K562 (cell line): ENCODE measurements around the gene RPL19. TPM values are rescaled to one million over a fixed set of nuclear protein-coding genes. Genes with fewer than 3 reads are reported as not detected.
A peak's percentile ranks its signal among the peaks of the same experiment; 100 is the strongest.

Source experiments
- ATAC-seq: fragments of 200-7000 bp; cut with Tn5 transposase; 3 replicates; pipeline ENCODE4 v1.9.1; 2020; ENCODE audit warnings: moderate library complexity
- BruUV-seq: library from RNA; stranded (reverse); fragments of 400-500 nt; replicated peaks from 2 replicates; lab custom pipeline; 2021; lab: Mats Ljungman, UMichigan
- CTCF ChIA-PET: fragments of 300-600 bp; formaldehyde crosslinking; extraction: SDS; loops from one replicate; lab custom pipeline; 2021; ENCODE audit warnings: low intra/inter-chr PET ratio; lab: Yijun Ruan, JAX
- POLR2A ChIA-PET: fragments of 300-600, 350-650 bp; sonication (Branson Sonifier 250); formaldehyde crosslinking; extraction: SDS; loops from one replicate; lab custom pipeline; 2021; ENCODE audit warnings: antibody characterized with exemption, inconsistent platforms; lab: Yijun Ruan, JAX
- DNase-seq, 4 experiments: peaks; one replicate each; pipeline versions ENCODE4 v3.0.0 to v3.0.0-alpha.2; 2011 to 2018; ENCODE audit warnings: low spot score in 3 of 4, mixed read lengths in 3 of 4; ENCODE audit errors: extremely low read depth in 1 of 4
- FAIRE-seq: peaks from 2 replicates; lab custom pipeline; 2011; peaks lifted over from hg19 to GRCh38; lab: Jason Lieb, UNC
- H2AFZ ChIP-seq: 2 replicates; pipeline ENCODE4 v1.6.0; 2011; ENCODE audit warnings: low read depth, low read length, control low read depth, inconsistent platforms
- H3K27ac ChIP-seq: fragments of 200-600 bp; 3 replicates; pipeline ENCODE4 v1.8.0; 2011; ENCODE audit warnings: low read depth, mild to moderate bottlenecking, control low read depth, inconsistent platforms, low read length, moderate library complexity, mixed read lengths; ENCODE audit errors: extremely low read depth
- H3K27me3 ChIP-seq, 2 experiments: fragments of 300-600 bp in 1 of 2; 2 replicates in 1 of 2; 3 replicates in 1 of 2; pipeline versions ENCODE4 v1.6.0 to v1.8.0; 2011; ENCODE audit warnings: inconsistent platforms in 2 of 2, low read length in 2 of 2, mild to moderate bottlenecking in 1 of 2, mixed read lengths in 1 of 2, moderate library complexity in 1 of 2; ENCODE audit not compliant: control insufficient read depth in 2 of 2, insufficient read depth in 2 of 2
- H3K36me3 ChIP-seq: fragments of 300-600 bp; 3 replicates; pipeline ENCODE4 v1.8.0; 2011; ENCODE audit warnings: mild to moderate bottlenecking, low read length, inconsistent platforms; ENCODE audit not compliant: control insufficient read depth, insufficient read depth
- H3K4me1 ChIP-seq, 2 experiments: fragments of 200-600 bp in 1 of 2; replicated peaks in 1 of 2; 2 replicates in 1 of 2; 3 replicates in 1 of 2; pipeline versions ENCODE4 v1.5.1 to v1.8.0; 2011; ENCODE audit warnings: inconsistent platforms in 2 of 2, low read length in 2 of 2, mild to moderate bottlenecking in 1 of 2, mixed read lengths in 1 of 2, moderate library complexity in 1 of 2; ENCODE audit not compliant: control insufficient read depth in 2 of 2, insufficient read depth in 2 of 2
- H3K4me2 ChIP-seq: 2 replicates; pipeline ENCODE4 v1.6.1; 2011; ENCODE audit warnings: low read length, control low read depth, inconsistent platforms, mixed read lengths; ENCODE audit not compliant: insufficient read depth
- H3K4me3 ChIP-seq: fragments of 200-600 bp; sonication (generic), shearing (Covaris generic); 2 replicates; pipeline ENCODE4 v1.5.1; 2016; ENCODE audit warnings: control low read depth, inconsistent platforms
- H3K79me2 ChIP-seq: fragments of 200-600 bp; 3 replicates; pipeline ENCODE4 v1.8.0; 2011; ENCODE audit warnings: low read length, inconsistent platforms; ENCODE audit not compliant: control insufficient read depth, insufficient read depth
- H3K9ac ChIP-seq, 2 experiments: 2 replicates each; pipeline versions ENCODE4 v1.6.0 to v1.6.1; 2011; ENCODE audit warnings: low read depth in 2 of 2, low read length in 2 of 2, control low read depth in 1 of 2, inconsistent platforms in 1 of 2, mild to moderate bottlenecking in 1 of 2, mixed read lengths in 1 of 2; ENCODE audit not compliant: insufficient read depth in 1 of 2
- H3K9me1 ChIP-seq: one replicate; pipeline ENCODE4 v1.6.0; 2011; ENCODE audit warnings: inconsistent platforms, mild to moderate bottlenecking, low read length, moderate library complexity; ENCODE audit not compliant: control insufficient read depth, insufficient read depth
- H3K9me3 ChIP-seq: replicated peaks from 2 replicates; pipeline ENCODE4 v1.5.1; 2011; ENCODE audit warnings: low read depth, low read length, inconsistent platforms; ENCODE audit not compliant: control insufficient read depth, insufficient read depth
- H4K20me1 ChIP-seq: replicated peaks from 2 replicates; pipeline ENCODE4 v1.6.1; 2011; ENCODE audit warnings: low read length, inconsistent platforms, mixed read lengths; ENCODE audit not compliant: control insufficient read depth, insufficient read depth
- DIDO1 ChIP-seq: fragments of 450-650 bp; IDR thresholded peaks from 2 replicates; pipeline ENCODE4 v1.6.1; 2016; ENCODE audit warnings: low read depth, missing biosample characterization, missing genetic modification characterization
- OTX1 ChIP-seq: fragments of 450-650 bp; formaldehyde crosslinking; IDR thresholded peaks from 2 replicates; pipeline ENCODE4 v1.4.0; 2022; ENCODE audit warnings: mild to moderate bottlenecking
- RBFOX2 ChIP-seq: fragments of 200-400 bp; formaldehyde crosslinking; IDR thresholded peaks from 2 replicates; pipeline ENCODE4 v1.6.1; 2017; ENCODE audit warnings: low read depth, mild to moderate bottlenecking, low read length, moderate library complexity
- RCOR1 ChIP-seq, 2 experiments: IDR thresholded peaks; 2 replicates each; pipeline ENCODE4 v1.6.1; 2012; ENCODE audit warnings: low read depth in 2 of 2, low read length in 2 of 2, borderline replicate concordance in 1 of 2, improper control_type of control experiment in 1 of 2
- SPI1 ChIP-seq: IDR thresholded peaks from 2 replicates; pipeline ENCODE4 v1.6.1; 2011; ENCODE audit warnings: low read depth, low read length, control low read depth, borderline replicate concordance
- ZNF444 ChIP-seq: fragments of 250-450 bp; sonication (Bioruptor Pico); IDR thresholded peaks from 2 replicates; pipeline ENCODE4 v1.4.0; 2020; ENCODE audit warnings: mild to moderate bottlenecking, moderate library complexity
- ZNF717 ChIP-seq: fragments of 250-450 bp; sonication (Bioruptor Pico); IDR thresholded peaks from 2 replicates; pipeline ENCODE4 v1.5.0; 2021
- WGBS: fragments of 100-300 bp; shearing (Covaris generic); methylation state at CpG from one replicate; pipeline ENCODE4 v1.1.6; 2016; ENCODE audit warnings: low coverage, mixed read lengths; ENCODE audit not compliant: insufficient coverage; ENCODE audit errors: missing lambda C conversion rate; 5-methylcytosine and 5-hydroxymethylcytosine counted together
- in situ Hi-C: fragments of 300-500 bp; cut with MboI; formaldehyde crosslinking; loops from 4 replicates; pipeline ENCODE4 v1.15.0; 2018; ENCODE audit warnings: inconsistent platforms, mixed read lengths
- intact Hi-C: fragments of 100-400 bp; cut with micrococcal nuclease; formaldehyde crosslinking; loops from 2 replicates; pipeline ENCODE4 v1.14.2; 2022
- polyA plus RNA-seq, 8 experiments: library from polyadenylated mRNA; depleted of rRNA in 4 of 8; stranded (reverse) in 5 of 8; unstranded in 3 of 8; fragments of >200 nt; fragmentation: Nextera tagmentation in 2 of 8; fragmentation: Illumina TruSeq in 1 of 8; extraction: Ambion mirVana in 2 of 8; extraction: Trizol in 1 of 8; gene quantifications; 2 replicates each; pipeline versions ENCODE4 v1.2.1 to v1.2.3, GENCODE V29; 2011 to 2014; ENCODE audit warnings: inconsistent platforms in 1 of 8, missing spikeins in 1 of 8
- total RNA-seq, 7 experiments: library from RNA; depleted of rRNA in 6 of 7; stranded (reverse); fragments of >200 nt in 6 of 7; fragmentation: Illumina TruSeq in 2 of 7; extraction: Trizol in 2 of 7; gene quantifications; 2 replicates each; pipeline versions ENCODE4 v1.2.1 to v1.2.3, GENCODE V29; 2011 to 2021; ENCODE audit warnings: low replicate concordance in 1 of 7

The RPL19 gene
- total and polyA plus RNA-seq, 9 of the 15 experiments (the other 6 are each of a cell fraction or from before 2014, with no cell fraction given): 2,263 to 4,614 (median 3,727) TPM

- WGBS: 7% methylated on average over 7 of the region's 7 CpGs
- intact Hi-C loops: no loop called here
Measured at GRCh38 chr17:39166437-39167335, 33.4 kb upstream of the RPL19 start.

GRCh38 chr17:39167476-39167875 lies 32.6 kb upstream of the RPL19 start:
- ATAC-seq: no peak
- TF ChIP-seq ZNF444: no peak
- TF ChIP-seq RBFOX2: no peak
- Histone ChIP-seq H3K4me3 (no peak overlapping the region), H3K4me2 (no peak overlapping the region), H3K79me2 (no peaks in the 10 kb centered on the region), H3K4me1 (peaks cover 5 to 19% of the 10 kb centered on the region in 2 experiments; a peak in 3 of 5 replicates), H2AFZ (no peak overlapping the region), H3K27me3 (no peaks in the 10 kb centered on the region), H3K9me1 (no peaks in the 10 kb centered on the region), H4K20me1 (no peaks in the 10 kb centered on the region), H3K9me3 (no peaks in the 10 kb centered on the region), H3K27ac (no peak overlapping the region), H3K9ac (no peak overlapping the region), H3K36me3 (no peaks in the 10 kb centered on the region)
- intact Hi-C loops (no loop called here), in situ Hi-C loops (no loop called here)
- ChIA-PET CTCF (no interaction called here), POLR2A (no interaction called here)
- BruUV-seq: no TSS peak
- 28% methylated on average over 2 of the region's 2 CpGs for WGBS
- no peak for DNase-seq
- no peak for FAIRE-seq

More at GRCh38 chr17:39166437-39167335, 33.4 kb upstream of the RPL19 start:
- Histone ChIP-seq H3K9me3 (no peaks in the 10 kb centered on the region), H3K4me1 (peaks cover 5 to 19% of the 10 kb centered on the region in 2 experiments; a peak in 3 of 5 replicates), H3K27me3 (no peaks in the 10 kb centered on the region), H2AFZ (no peak overlapping the region), H3K79me2 (no peaks in the 10 kb centered on the region), H3K9me1 (no peaks in the 10 kb centered on the region), H3K4me3 (no peak overlapping the region), H3K36me3 (no peaks in the 10 kb centered on the region), H3K4me2 (no peak overlapping the region), H3K9ac (peak overlapping the region in 1 of 2 experiments; percentile 6; a peak in 1 of 4 replicates), H4K20me1 (no peaks in the 10 kb centered on the region), H3K27ac (no peak overlapping the region)
- DNase-seq: no peak
- ChIA-PET POLR2A (interaction anchor here (0.5 to 1.4 kb wide), 4 partner anchors 11 to 85 kb away, joined by 3 to 4 read pairs (median 4); no protein-coding TSS in a partner anchor), CTCF (no interaction called here)
- no peak for FAIRE-seq
- no peak for ATAC-seq
- TF ChIP-seq SPI1 (peak; percentile 90), OTX1 (CRISPR knock-in tag) (0 out of 2 replicates have a peak, but pooled peaks have one; percentile 14), DIDO1 (no peak), ZNF717 (no peak), RCOR1 (IDR thresholded peaks at IDR 0.05; ENCODE audit: borderline replicate concordance in 1 of 2, low read depth in 2 of 2, low read length in 2 of 2) (no peak)
- in situ Hi-C loops: no loop called here
- no TSS peak for BruUV-seq
